Esophagus muscularis mucosa (tissue), 4 donors: ENCODE results near the gene SPOCK3. TPM values are rescaled to one million over a fixed set of nuclear protein-coding genes. Genes with fewer than 3 reads are reported as not detected.

ENCODE experiments used
- DNase-seq: peaks from one replicate; pipeline ENCODE4 v3.0.0-alpha.2; 2017; ENCODE audit errors: extremely low spot score
- H3K27ac ChIP-seq, 4 donors: fragments of 200-600 bp; sonication (generic); replicated peaks in 1 of 4; 1 replicate in 3 of 4; 2 replicates in 1 of 4; pipeline ENCODE4 v1.5.1; 2016 to 2019; ENCODE audit warnings: mild to moderate bottlenecking in 1 of 4
- H3K27me3 ChIP-seq, 4 donors: fragments of 200-600 bp; sonication (generic); one replicate each; pipeline versions ENCODE4 v1.5.1 to v1.6.0; 2016 to 2019
- H3K36me3 ChIP-seq, 4 donors: fragments of 200-600 bp; sonication (generic); one replicate each; pipeline ENCODE4 v1.5.1; 2016 to 2019
- H3K4me1 ChIP-seq, 4 donors: fragments of 200-600 bp; sonication (generic); one replicate each; pipeline ENCODE4 v1.5.1; 2016 to 2019
- H3K4me3 ChIP-seq, 4 donors: fragments of 200-600 bp; sonication (generic); 1 replicate in 2 of 4; 2 replicates in 2 of 4; pipeline ENCODE4 v1.5.1; 2016 to 2019; ENCODE audit warnings: mild to moderate bottlenecking in 4 of 4, moderate library complexity in 1 of 4
- H3K9me3 ChIP-seq, 4 donors: fragments of 200-600 bp; sonication (generic); 1 replicate in 3 of 4; 2 replicates in 1 of 4; pipeline ENCODE4 v1.5.1; 2016 to 2019
- CTCF ChIP-seq, 3 experiments: fragments of 200-600 bp in 2 of 3; fragments of 450-650 bp in 1 of 3; sonication (generic) in 2 of 3; IDR thresholded peaks; one replicate each; pipeline ENCODE4 v1.5.1; 2017 to 2019; ENCODE audit warnings: antibody characterized with exemption in 3 of 3, mild to moderate bottlenecking in 2 of 3, moderate library complexity in 1 of 3
- EP300 ChIP-seq: sonication (generic); formaldehyde crosslinking; IDR thresholded peaks from one replicate; pipeline ENCODE4 v1.6.1; 2017; ENCODE audit warnings: antibody characterized with exemption
- POLR2A ChIP-seq: fragments of 450-650 bp; IDR thresholded peaks from one replicate; pipeline ENCODE4 v1.6.1; 2017; ENCODE audit warnings: antibody characterized with exemption, moderate library complexity, mild to moderate bottlenecking, low read depth
- POLR2AphosphoS5 ChIP-seq, 2 donors: sonication (generic); formaldehyde crosslinking; IDR thresholded peaks; one replicate each; pipeline ENCODE4 v1.6.1; 2017; ENCODE audit warnings: antibody characterized with exemption in 2 of 2
- WGBS: methylation state at CpG from one replicate; pipeline ENCODE4 v1.1.5; 2018; 5-methylcytosine and 5-hydroxymethylcytosine counted together
- intact Hi-C: fragments of 100-400 bp; cut with DNase I; formaldehyde crosslinking; loops from one replicate; pipeline ENCODE4 v1.15.1; 2023
- total RNA-seq, 4 donors: library from RNA; depleted of rRNA; stranded (reverse); fragments of >200 nt; gene quantifications; one replicate each; pipeline versions ENCODE4 v1.1.0 to v1.2.1, GENCODE V29; 2016

Gene SPOCK3
- total RNA-seq, 4 donors from 2014 or later = 0.52 to 5.0 (median 2.3) TPM

DNA sequence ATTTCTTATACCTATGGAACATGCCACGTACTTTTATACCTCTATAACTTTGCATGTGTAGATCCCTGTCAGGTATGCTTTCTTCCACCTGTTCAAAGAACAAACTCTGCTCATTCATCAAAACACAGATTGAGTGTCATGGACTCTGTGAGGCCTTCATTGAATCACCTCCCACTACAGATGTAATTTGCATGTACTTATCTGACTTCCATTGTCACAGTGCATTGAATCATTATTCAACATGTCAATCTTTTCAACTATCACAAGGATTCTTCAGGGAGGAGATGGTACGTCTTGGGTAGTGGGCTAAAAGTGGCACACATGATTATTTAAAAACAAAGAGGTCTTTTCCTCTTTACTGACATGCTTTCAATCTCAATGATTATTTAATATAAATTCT, 24.1 kb downstream of the SPOCK3 start:
- H3K4me1 ChIP-seq = no peaks in the 10 kb centered on the region
- intact Hi-C loops = no loop called here
- no peaks in the 10 kb centered on the region for H3K36me3 ChIP-seq
- no peaks in the 10 kb centered on the region for H3K27me3 ChIP-seq
- H3K4me3 ChIP-seq = no peak overlapping the region
- no peak overlapping the region for H3K27ac ChIP-seq
- WGBS = 77% methylated on average over 2 of the region's 2 CpGs
- no peaks in the 10 kb centered on the region for H3K9me3 ChIP-seq
- DNase-seq = no peak
- TF ChIP-seq CTCF (IDR thresholded peaks at IDR 0.05) (no peak), EP300 (no peak), POLR2AphosphoS5 (IDR thresholded peaks at IDR 0.05) (no peak), POLR2A (no peak)

DNA sequence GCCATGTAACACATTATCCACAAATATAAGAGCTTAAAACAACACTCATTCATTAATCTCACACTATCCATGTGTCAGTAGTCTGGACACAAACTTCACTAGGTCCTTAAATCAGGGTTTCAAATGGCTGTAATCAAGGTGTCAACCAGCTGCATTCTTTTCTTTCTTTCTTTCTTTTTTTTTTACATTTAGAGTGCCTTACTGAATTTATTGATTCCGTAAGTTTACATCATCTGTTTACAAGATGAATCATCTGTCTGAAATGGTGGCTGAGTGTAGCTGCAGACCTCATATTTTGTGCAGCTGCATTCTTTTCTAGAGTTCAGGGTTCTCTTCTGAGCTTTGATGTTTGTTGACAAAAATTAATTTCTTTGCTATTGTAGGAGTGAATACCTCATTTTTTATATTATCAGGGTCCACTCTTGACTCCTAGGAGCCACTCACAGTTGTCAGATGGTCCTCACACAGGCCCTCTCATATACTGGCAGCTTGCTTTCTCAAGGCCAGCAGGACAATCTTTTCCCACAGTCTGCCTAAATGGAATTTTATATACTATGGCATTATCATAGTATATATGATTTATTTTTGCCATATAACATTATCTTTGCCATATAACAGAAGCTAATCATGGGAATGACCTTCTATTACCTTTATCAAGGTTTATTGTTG, 37.8 kb downstream of the SPOCK3 start:
- H3K27ac ChIP-seq = no peak overlapping the region
- no peaks in the 10 kb centered on the region for H3K27me3 ChIP-seq
- no peaks in the 10 kb centered on the region for H3K9me3 ChIP-seq
- no peaks in the 10 kb centered on the region for H3K4me1 ChIP-seq
- no peak overlapping the region for H3K4me3 ChIP-seq
- 63% methylated on average over 1 of the region's 1 CpG for WGBS
- intact Hi-C loops = no loop called here
- no peak for TF ChIP-seq CTCF (IDR thresholded peaks at IDR 0.05)
- no peak for TF ChIP-seq POLR2AphosphoS5 (IDR thresholded peaks at IDR 0.05)
- TF ChIP-seq EP300 = no peak
- TF ChIP-seq POLR2A = no peak
- DNase-seq = no peak
- no peaks in the 10 kb centered on the region for H3K36me3 ChIP-seq

DNA sequence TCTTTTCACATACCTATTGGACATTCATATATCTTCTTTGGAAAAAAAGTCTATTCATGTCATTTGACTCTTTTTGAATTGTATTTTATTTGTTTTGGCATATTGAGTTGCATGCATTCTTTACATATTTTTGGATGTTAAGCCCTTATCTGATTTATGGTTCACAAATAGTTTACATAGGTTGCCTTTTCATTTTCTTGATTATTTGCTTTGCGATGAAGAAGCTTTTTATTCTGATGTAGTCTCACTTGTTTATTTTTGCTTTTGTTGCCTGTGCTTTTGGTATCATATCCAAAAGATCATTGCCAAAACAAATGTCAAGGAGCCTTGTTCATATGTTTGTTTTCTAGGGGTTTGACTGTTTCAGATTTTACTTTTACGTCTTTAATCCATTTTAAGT, 43.9 kb downstream of the SPOCK3 start:
- Histone ChIP-seq H3K4me1 (no peaks in the 10 kb centered on the region), H3K36me3 (no peaks in the 10 kb centered on the region), H3K27ac (no peak overlapping the region), H3K27me3 (no peaks in the 10 kb centered on the region), H3K4me3 (no peak overlapping the region), H3K9me3 (no peaks in the 10 kb centered on the region)
- intact Hi-C loops = no loop called here
- 91% methylated on average over 2 of the region's 2 CpGs for WGBS
- TF ChIP-seq POLR2A (no peak), CTCF (IDR thresholded peaks at IDR 0.05) (no peak), EP300 (no peak), POLR2AphosphoS5 (IDR thresholded peaks at IDR 0.05) (no peak)
- no peak for DNase-seq

DNA sequence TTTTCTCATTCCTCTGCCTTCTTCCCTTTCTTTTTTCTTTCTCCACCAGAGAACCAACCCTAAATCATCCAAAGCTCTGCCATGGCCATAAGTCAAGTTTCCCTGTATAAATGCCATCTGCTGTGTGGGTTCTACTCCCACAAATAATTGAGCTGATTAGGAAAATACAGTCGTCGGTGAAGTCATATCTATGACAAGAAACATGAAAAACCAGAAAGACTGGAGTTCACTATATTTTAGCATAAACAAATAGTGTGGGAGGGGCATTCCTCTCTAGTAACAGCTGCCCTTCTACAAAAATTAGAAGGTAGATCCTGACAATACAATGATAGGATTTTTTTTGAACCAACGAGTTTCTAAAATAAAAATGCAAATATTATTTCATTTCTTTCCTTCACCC, 48.8 kb downstream of the SPOCK3 start:
- Histone ChIP-seq H3K4me3 (no peak overlapping the region), H3K27ac (no peak overlapping the region), H3K27me3 (no peaks in the 10 kb centered on the region), H3K9me3 (no peaks in the 10 kb centered on the region), H3K4me1 (no peaks in the 10 kb centered on the region), H3K36me3 (no peaks in the 10 kb centered on the region)
- 82% methylated on average over 3 of the region's 3 CpGs for WGBS
- TF ChIP-seq CTCF (IDR thresholded peaks at IDR 0.05) = no peak
- no peak for TF ChIP-seq POLR2A
- no peak for TF ChIP-seq POLR2AphosphoS5 (IDR thresholded peaks at IDR 0.05)
- no peak for TF ChIP-seq EP300
- intact Hi-C loops = no loop called here
- no peak for DNase-seq

GRCh38 chr4:167183036-167183435, 51.3 kb downstream of the SPOCK3 start:
- Histone ChIP-seq H3K36me3 (no peaks in the 10 kb centered on the region), H3K4me3 (no peak overlapping the region), H3K4me1 (no peaks in the 10 kb centered on the region), H3K27ac (no peak overlapping the region), H3K9me3 (no peaks in the 10 kb centered on the region), H3K27me3 (no peaks in the 10 kb centered on the region)
- no peak for TF ChIP-seq EP300
- no peak for TF ChIP-seq CTCF (IDR thresholded peaks at IDR 0.05)
- TF ChIP-seq POLR2AphosphoS5 (IDR thresholded peaks at IDR 0.05) = no peak
- no peak for TF ChIP-seq POLR2A
- DNase-seq = no peak
- intact Hi-C loops = no loop called here
